Brain microvascular endothelial cell (primary cell): ENCODE results near the gene ADAM12.
A peak's percentile ranks its signal among the peaks of the same experiment; 100 is the strongest.

Experiments used
- DNase-seq: peaks from one replicate; pipeline ENCODE4 v3.0.0-alpha.2; 2020
- H3K27ac ChIP-seq: fragments of 250-450 bp; sonication (Bioruptor Pico); 2 replicates; pipeline ENCODE4 v1.5.1; 2020; ENCODE audit warnings: mild to moderate bottlenecking, moderate library complexity
- H3K27me3 ChIP-seq: fragments of 250-450 bp; sonication (Bioruptor Pico); replicated peaks from 2 replicates; pipeline ENCODE4 v1.5.1; 2020; ENCODE audit warnings: mild to moderate bottlenecking
- H3K36me3 ChIP-seq: fragments of 250-450 bp; sonication (Bioruptor Pico); replicated peaks from 2 replicates; pipeline ENCODE4 v1.5.1; 2020; ENCODE audit warnings: mild to moderate bottlenecking
- H3K4me3 ChIP-seq: 2 replicates; pipeline ENCODE4 v1.5.1; 2011; ENCODE audit warnings: low read depth, mild to moderate bottlenecking, control low read depth, low read length, moderate library complexity
- CTCF ChIP-seq: IDR thresholded peaks from 2 replicates; pipeline ENCODE4 v1.5.1; 2011; ENCODE audit warnings: low read depth, mild to moderate bottlenecking, moderate library complexity, low read length, control low read depth, inconsistent platforms; ENCODE audit errors: missing control alignments
- in situ Hi-C: cut with HindIII; loops from 2 replicates; pipeline ENCODE4 v1.10.0; 2017; ENCODE audit warnings: low sequenced_read_pairs, low pct_ligation_motif_present

Gene ADAM12

GRCh38 chr10:126423732-126424491, 35.6 kb upstream of the ADAM12 start:
- H3K36me3 ChIP-seq = no peaks in the 10 kb centered on the region
- in situ Hi-C loops = no loop called here
- no peak overlapping the region for H3K27ac ChIP-seq
- DNase-seq = no peak
- no peak overlapping the region for H3K4me3 ChIP-seq
- H3K27me3 ChIP-seq = no peaks in the 10 kb centered on the region
- no peak for TF ChIP-seq CTCF

- H3K27me3 ChIP-seq = no peaks in the 10 kb centered on the region
Observed at GRCh38 chr10:126422567-126422966, 34.3 kb upstream of the ADAM12 start.

GRCh38 chr10:126421756-126422256, 33.5 kb upstream of the ADAM12 start:
- Histone ChIP-seq H3K4me3 (no peak overlapping the region), H3K36me3 (no peaks in the 10 kb centered on the region), H3K27ac (peak overlapping the region; percentile 80), H3K27me3 (no peaks in the 10 kb centered on the region)
- TF ChIP-seq CTCF = no peak
- peak; percentile 97 for DNase-seq
- in situ Hi-C loops = no loop called here

More at GRCh38 chr10:126422567-126422966, 34.3 kb upstream of the ADAM12 start:
- in situ Hi-C loops = no loop called here
- no peak for TF ChIP-seq CTCF
- H3K27ac ChIP-seq = peak overlapping the region; percentile 80
- no peak overlapping the region for H3K4me3 ChIP-seq
- no peak for DNase-seq
- H3K36me3 ChIP-seq = no peaks in the 10 kb centered on the region

GRCh38 chr10:126420567-126421300, 32.5 kb upstream of the ADAM12 start:
- no peak for TF ChIP-seq CTCF
- no peak for DNase-seq
- in situ Hi-C loops = no loop called here
- no peaks in the 10 kb centered on the region for H3K27me3 ChIP-seq
- H3K36me3 ChIP-seq = no peaks in the 10 kb centered on the region
- peak overlapping the region; percentile 80 for H3K27ac ChIP-seq
- no peak overlapping the region for H3K4me3 ChIP-seq

GRCh38 chr10:126417220-126417825, 29.0 kb upstream of the ADAM12 start:
- TF ChIP-seq CTCF = no peak
- H3K36me3 ChIP-seq = no peaks in the 10 kb centered on the region
- in situ Hi-C loops = no loop called here

More at GRCh38 chr10:126417220-126417825, 29.0 kb upstream of the ADAM12 start:
- DNase-seq = no peak
- no peaks in the 10 kb centered on the region for H3K27me3 ChIP-seq
- H3K27ac ChIP-seq = no peak overlapping the region
- no peak overlapping the region for H3K4me3 ChIP-seq
